Osteocyte (in vitro differentiated cells): ENCODE data around the gene ZNF827. TPM values are rescaled to one million over a fixed set of nuclear protein-coding genes. Genes with fewer than 3 reads are reported as not detected.

ENCODE experiments used
- DNase-seq: peaks from one replicate; pipeline ENCODE4 v3.0.0; 2021; ENCODE audit warnings: mixed read lengths; ENCODE audit not compliant: unreplicated experiment; ENCODE audit errors: extremely low spot score
- H3K27ac Mint-ChIP-seq: one replicate; pipeline ENCODE4 v1.8.0; 2021; ENCODE audit warnings: mild to moderate bottlenecking, mixed read lengths; ENCODE audit not compliant: unreplicated experiment
- H3K27me3 Mint-ChIP-seq: one replicate; pipeline ENCODE4 v1.8.0; 2021; ENCODE audit warnings: mixed read lengths; ENCODE audit not compliant: unreplicated experiment
- H3K36me3 Mint-ChIP-seq: one replicate; pipeline ENCODE4 v1.8.0; 2021; ENCODE audit warnings: mixed read lengths; ENCODE audit not compliant: unreplicated experiment
- H3K4me1 Mint-ChIP-seq: one replicate; pipeline ENCODE4 v1.8.0; 2021; ENCODE audit warnings: mixed read lengths; ENCODE audit not compliant: unreplicated experiment
- H3K4me3 Mint-ChIP-seq: one replicate; pipeline ENCODE4 v1.8.0; 2021; ENCODE audit warnings: mild to moderate bottlenecking, moderate library complexity, mixed read lengths; ENCODE audit not compliant: unreplicated experiment
- H3K9me3 Mint-ChIP-seq: one replicate; pipeline ENCODE4 v1.8.0; 2021; ENCODE audit warnings: mixed read lengths; ENCODE audit not compliant: unreplicated experiment
- CTCF ChIP-seq: fragments of 200-600 bp; sonication (generic); IDR thresholded peaks from 2 replicates; pipeline ENCODE4 v1.5.0; 2021; ENCODE audit warnings: antibody characterized with exemption, mild to moderate bottlenecking, moderate library complexity
- total RNA-seq: library from RNA; stranded (reverse); gene quantifications from 2 replicates; pipeline ENCODE4 v1.2.1, GENCODE V29; 2021

Gene ZNF827
- total RNA-seq, 1 donor from 2014 or later, result 22.5 TPM

GRCh38 chr4:145876531-145877180 is 62.0 kb downstream of the ZNF827 start:
- no peak overlapping the region for H3K4me3 Mint-ChIP-seq
- no peak for TF ChIP-seq CTCF
- H3K27me3 Mint-ChIP-seq, result no peaks in the 10 kb centered on the region
- H3K4me1 Mint-ChIP-seq, result peaks cover 30% of the 10 kb centered on the region
- peaks cover 21% of the 10 kb centered on the region for H3K36me3 Mint-ChIP-seq
- no peak overlapping the region for H3K27ac Mint-ChIP-seq
- H3K9me3 Mint-ChIP-seq, result no peaks in the 10 kb centered on the region
- DNase-seq, result no peak

GRCh38 chr4:145873901-145874300 is 64.7 kb downstream of the ZNF827 start:
- peaks cover 18% of the 10 kb centered on the region for H3K36me3 Mint-ChIP-seq

GRCh38 chr4:145871209-145871608 is 67.4 kb downstream of the ZNF827 start:
- Mint-ChIP-seq H3K9me3 (no peaks in the 10 kb centered on the region), H3K36me3 (peaks cover 19% of the 10 kb centered on the region)

More at GRCh38 chr4:145873901-145874300, 64.7 kb downstream of the ZNF827 start:
- Mint-ChIP-seq H3K9me3 (no peaks in the 10 kb centered on the region), H3K4me1 (peaks cover 33% of the 10 kb centered on the region), H3K4me3 (no peak overlapping the region), H3K27ac (no peak overlapping the region), H3K27me3 (no peaks in the 10 kb centered on the region)
- no peak for DNase-seq
- no peak for TF ChIP-seq CTCF

GRCh38 chr4:145870155-145871020 is 68.2 kb downstream of the ZNF827 start:
- H3K27me3 Mint-ChIP-seq, result no peaks in the 10 kb centered on the region

More at GRCh38 chr4:145871209-145871608, 67.4 kb downstream of the ZNF827 start:
- TF ChIP-seq CTCF, result no peak
- H3K4me3 Mint-ChIP-seq, result no peak overlapping the region
- no peak for DNase-seq
- H3K4me1 Mint-ChIP-seq, result peaks cover 19% of the 10 kb centered on the region
- no peaks in the 10 kb centered on the region for H3K27me3 Mint-ChIP-seq
- no peak overlapping the region for H3K27ac Mint-ChIP-seq

More at GRCh38 chr4:145870155-145871020, 68.2 kb downstream of the ZNF827 start:
- Mint-ChIP-seq H3K9me3 (no peaks in the 10 kb centered on the region), H3K36me3 (peaks cover 19% of the 10 kb centered on the region), H3K4me1 (peaks cover 22% of the 10 kb centered on the region), H3K27ac (peak overlapping the region; percentile 47), H3K4me3 (peak overlapping the region; percentile 14)
- DNase-seq, result no peak
- no peak for TF ChIP-seq CTCF
